Activated CD8-positive, alpha-beta memory T cell treated with anti-CD3 and anti-CD28 coated beads for 24 hours (primary cell): Measurements from ENCODE around the gene SYNPO.

Source experiments
- DNase-seq: peaks from one replicate; pipeline ENCODE4 v3.0.0-alpha.2; 2020

The SYNPO gene

DNA sequence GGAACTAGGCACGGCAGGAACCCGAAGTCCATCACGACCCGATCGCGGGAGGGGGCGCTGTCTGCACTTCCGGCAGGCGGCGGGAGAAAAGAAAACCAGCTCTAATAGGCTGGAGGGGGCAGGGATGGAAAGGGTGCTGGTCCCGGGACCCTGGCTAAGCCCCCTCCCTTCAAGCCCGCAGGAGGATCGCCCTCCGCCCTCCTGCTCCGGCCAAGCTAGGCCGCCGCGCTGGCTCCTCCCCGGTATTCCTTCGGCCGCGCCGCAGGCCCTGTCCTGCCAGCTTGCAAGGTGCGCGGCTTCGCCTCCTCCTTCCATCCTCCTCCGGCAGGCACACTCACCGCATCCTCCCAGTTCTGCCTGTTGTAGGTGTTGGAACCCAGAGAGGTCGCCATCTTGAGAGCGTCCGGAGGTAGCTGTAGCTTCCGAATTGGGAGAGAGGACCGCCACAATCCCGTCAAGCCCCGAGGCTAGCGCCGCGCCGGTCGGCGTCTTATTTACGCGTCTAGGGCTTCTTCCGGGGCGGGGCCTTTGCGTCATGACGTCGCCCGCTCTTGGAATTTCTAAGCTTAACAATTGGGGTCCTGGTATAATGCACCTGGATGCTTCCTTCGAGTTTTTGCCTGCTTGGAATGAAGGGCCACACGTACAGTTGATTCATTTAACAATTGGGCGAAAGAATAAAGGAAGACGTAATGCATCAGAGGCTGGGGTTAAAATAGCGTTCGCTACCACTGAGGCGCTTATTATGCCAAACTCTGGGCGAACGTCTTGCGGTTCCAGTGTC lies 60.3 kb downstream of the SYNPO start, which contains the start of gene RBM22:
Gene RBM22, minus strand, starts transcription at position 469 of the 784 bp plus-strand sequence. Its CDS starts 77 bp downstream, at position 392.
- peak; percentile 94 for DNase-seq

DNA sequence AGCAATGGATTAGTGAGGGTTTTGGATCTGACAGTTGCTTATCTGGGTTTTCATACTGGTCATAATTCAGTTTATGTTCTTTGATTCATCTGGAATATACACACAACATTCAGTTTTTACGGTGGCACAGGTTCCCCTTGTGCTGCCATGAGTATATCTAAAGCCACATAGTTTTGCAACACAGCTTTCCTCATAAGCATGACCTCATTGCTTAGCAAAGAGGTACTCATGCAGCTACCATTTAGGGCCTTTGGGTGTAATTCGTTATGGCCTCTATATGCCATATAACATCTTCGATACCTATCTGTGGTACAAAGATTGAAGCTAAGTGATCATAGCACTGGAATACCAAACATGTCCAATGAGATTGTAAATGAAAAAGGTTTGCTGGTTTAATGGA lies 63.3 kb downstream of the SYNPO start:
- DNase-seq: no peak

DNA sequence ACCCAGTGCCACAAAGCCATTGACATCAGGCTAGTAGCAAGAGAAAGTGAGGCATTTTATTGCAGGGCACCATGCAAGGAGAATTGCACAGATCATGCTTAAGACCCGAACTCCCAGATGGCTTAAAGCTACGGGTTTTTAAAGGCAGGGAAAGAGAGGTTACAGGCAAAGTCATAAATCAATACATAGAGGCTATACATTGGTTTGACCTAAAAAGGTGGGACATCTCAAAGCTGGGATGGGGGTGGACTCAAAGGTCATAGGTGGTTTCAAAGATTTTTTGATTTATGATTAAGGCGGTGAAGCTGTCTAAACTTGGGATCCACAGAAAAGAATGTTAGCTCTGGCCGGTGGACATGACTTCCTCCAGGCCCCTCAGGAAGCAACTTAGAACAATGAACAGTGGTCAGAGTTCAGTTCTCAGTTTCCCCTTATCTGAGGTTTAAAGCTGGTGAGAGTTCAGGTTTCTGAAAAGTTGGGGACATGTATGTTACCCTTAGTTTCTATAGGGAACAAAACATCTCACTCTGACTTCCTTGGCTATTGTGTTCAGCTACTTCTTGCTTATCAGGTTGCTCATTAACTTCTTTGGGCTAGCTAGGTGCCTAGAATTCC lies 66.4 kb downstream of the SYNPO start:
- DNase-seq: no peak
